BJ (cell line): ENCODE results near the gene RELL1. TPM values are rescaled to one million over a fixed set of nuclear protein-coding genes. Genes with fewer than 3 reads are reported as not detected.

Experiments used
- CTCF ChIA-PET: fragments of 350-600 bp; formaldehyde crosslinking; extraction: SDS; loops from one replicate; lab custom pipeline; 2021; ENCODE audit warnings: antibody characterized with exemption, inconsistent platforms; lab: Yijun Ruan, JAX
- POLR2A ChIA-PET: fragments of 300-600 bp; sonication (Branson Sonifier 250); formaldehyde crosslinking; extraction: SDS; loops from one replicate; lab custom pipeline; 2021; ENCODE audit warnings: antibody characterized with exemption; lab: Charles Lee
- DNase-seq: peaks from one replicate; pipeline ENCODE4 v3.0.0-alpha.2; 2011; ENCODE audit warnings: low read depth
- H3K27me3 ChIP-seq: 2 replicates; pipeline ENCODE4 v1.6.0; 2011; ENCODE audit warnings: low read length; ENCODE audit not compliant: control insufficient read depth, insufficient read depth
- H3K36me3 ChIP-seq: 2 replicates; pipeline ENCODE4 v1.5.1; 2011; ENCODE audit warnings: low read length; ENCODE audit not compliant: control insufficient read depth, insufficient read depth
- H3K4me3 ChIP-seq: 2 replicates; pipeline ENCODE4 v1.5.1; 2011; ENCODE audit warnings: low read depth, mild to moderate bottlenecking, control low read depth, low read length
- polyA plus RNA-seq: library from polyadenylated mRNA; depleted of rRNA; stranded (reverse); fragments of >200 nt; gene quantifications from 2 replicates; pipeline ENCODE4 v1.2.3, GENCODE V29; 2011
- TF ChIP-seq, protein P1 (sequence below): IDR thresholded peaks from 2 replicates; pipeline ENCODE4 v1.5.1; 2011; ENCODE audit warnings: low read depth, mild to moderate bottlenecking, control low read depth, inconsistent platforms, low read length, moderate library complexity; ENCODE audit not compliant: insufficient read depth

RELL1 gene
- polyA plus RNA-seq, 1 experiment: 6.5 TPM

DNA sequence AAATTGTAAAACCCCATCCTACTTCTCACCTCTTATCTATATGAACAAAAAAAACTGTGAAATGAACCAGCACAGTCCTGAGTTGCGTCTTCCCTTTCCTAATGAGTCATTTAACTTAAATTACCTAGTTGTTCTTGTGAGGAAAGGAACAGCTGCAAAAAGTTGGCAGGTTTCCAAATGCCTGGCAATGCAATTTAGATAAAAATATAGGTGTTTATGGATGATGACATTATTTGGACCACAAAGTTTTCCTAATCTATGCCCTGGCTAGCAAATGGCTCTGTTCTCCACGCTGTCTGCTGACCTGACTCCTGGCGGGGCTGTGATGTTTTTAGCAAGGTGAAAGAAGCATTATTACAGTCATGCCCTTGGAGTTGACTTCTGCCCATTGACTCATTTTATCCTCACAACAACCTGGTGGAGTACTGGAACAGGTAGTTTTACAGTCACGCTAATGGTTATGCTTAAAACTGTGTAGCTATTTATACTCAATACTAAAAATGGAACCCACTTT is 29.8 kb upstream of the RELL1 start:
- TF ChIP-seq, protein P1, sequence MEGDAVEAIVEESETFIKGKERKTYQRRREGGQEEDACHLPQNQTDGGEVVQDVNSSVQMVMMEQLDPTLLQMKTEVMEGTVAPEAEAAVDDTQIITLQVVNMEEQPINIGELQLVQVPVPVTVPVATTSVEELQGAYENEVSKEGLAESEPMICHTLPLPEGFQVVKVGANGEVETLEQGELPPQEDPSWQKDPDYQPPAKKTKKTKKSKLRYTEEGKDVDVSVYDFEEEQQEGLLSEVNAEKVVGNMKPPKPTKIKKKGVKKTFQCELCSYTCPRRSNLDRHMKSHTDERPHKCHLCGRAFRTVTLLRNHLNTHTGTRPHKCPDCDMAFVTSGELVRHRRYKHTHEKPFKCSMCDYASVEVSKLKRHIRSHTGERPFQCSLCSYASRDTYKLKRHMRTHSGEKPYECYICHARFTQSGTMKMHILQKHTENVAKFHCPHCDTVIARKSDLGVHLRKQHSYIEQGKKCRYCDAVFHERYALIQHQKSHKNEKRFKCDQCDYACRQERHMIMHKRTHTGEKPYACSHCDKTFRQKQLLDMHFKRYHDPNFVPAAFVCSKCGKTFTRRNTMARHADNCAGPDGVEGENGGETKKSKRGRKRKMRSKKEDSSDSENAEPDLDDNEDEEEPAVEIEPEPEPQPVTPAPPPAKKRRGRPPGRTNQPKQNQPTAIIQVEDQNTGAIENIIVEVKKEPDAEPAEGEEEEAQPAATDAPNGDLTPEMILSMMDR: no peak
- Histone ChIP-seq H3K27me3 (peaks cover 2% of the 10 kb centered on the region), H3K36me3 (no peaks in the 10 kb centered on the region), H3K4me3 (no peak overlapping the region)
- CTCF ChIA-PET: no interaction called here
- POLR2A ChIA-PET: no interaction called here
- DNase-seq: no peak

DNA sequence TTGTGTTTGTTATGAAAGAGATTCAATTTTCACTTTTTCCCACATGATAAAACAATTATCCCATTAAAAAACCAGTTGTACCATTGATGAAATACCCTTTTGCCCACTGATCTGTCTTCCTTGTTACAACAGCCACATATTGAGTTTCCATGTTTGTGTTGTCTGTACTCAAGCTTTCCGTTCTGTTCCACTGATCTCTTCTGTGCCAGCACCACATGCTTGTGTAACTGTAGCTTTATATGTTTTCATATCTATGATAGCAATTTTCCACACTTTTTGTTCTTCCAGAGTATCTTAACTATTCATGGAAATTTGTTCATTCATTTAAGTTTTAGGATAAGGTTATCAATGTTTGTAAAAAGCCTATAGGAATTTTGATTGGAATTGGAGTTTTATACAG is 24.3 kb upstream of the RELL1 start:
- no peak for DNase-seq
- TF ChIP-seq, protein P1: no peak
- H3K4me3 ChIP-seq: no peak overlapping the region
- H3K27me3 ChIP-seq: peaks cover 2% of the 10 kb centered on the region
- POLR2A ChIA-PET: no interaction called here
- CTCF ChIA-PET: no interaction called here
- H3K36me3 ChIP-seq: no peaks in the 10 kb centered on the region

DNA sequence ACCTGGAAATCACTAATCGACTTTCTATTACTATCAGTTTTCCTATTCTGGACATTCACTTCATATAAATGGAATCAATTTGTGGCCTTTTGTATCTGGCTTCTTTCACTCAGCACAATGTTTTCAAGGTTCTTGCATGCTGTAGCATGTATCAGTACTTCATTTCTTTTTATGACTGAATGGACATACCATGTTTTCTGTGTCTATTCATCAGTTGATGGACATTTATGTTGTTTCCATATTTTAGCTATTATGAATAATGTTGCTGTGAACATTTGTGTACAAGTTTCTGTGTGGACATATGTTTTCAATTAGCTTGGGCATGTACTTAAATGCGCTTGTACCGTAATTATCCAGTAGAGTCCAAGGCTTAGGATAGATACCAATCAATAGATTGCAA is 19.9 kb upstream of the RELL1 start:
- no peak overlapping the region for H3K4me3 ChIP-seq
- no peaks in the 10 kb centered on the region for H3K36me3 ChIP-seq
- no peaks in the 10 kb centered on the region for H3K27me3 ChIP-seq
- POLR2A ChIA-PET: no interaction called here
- TF ChIP-seq, protein P1: no peak
- CTCF ChIA-PET: no interaction called here
- DNase-seq: no peak

DNA sequence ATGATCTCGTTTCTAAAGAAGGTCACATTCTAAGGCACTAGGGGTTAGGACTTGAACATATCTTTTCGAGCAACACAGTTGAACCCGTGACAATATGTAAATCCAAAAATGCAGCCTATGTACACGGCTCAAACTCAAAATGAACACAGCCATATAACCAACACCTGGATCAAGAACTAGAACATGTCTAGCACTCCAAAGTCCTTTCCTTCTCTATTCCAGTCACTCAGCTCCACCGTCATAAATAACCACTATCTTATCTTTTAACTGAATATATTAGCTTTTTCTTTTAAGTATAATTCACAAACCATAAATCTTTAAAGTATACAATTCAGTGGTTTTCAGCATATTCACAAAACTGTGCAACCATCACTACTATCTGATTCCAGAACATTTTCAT is 19.4 kb upstream of the RELL1 start:
- TF ChIP-seq, protein P1: no peak
- ChIA-PET POLR2A (no interaction called here), CTCF (no interaction called here)

DNA sequence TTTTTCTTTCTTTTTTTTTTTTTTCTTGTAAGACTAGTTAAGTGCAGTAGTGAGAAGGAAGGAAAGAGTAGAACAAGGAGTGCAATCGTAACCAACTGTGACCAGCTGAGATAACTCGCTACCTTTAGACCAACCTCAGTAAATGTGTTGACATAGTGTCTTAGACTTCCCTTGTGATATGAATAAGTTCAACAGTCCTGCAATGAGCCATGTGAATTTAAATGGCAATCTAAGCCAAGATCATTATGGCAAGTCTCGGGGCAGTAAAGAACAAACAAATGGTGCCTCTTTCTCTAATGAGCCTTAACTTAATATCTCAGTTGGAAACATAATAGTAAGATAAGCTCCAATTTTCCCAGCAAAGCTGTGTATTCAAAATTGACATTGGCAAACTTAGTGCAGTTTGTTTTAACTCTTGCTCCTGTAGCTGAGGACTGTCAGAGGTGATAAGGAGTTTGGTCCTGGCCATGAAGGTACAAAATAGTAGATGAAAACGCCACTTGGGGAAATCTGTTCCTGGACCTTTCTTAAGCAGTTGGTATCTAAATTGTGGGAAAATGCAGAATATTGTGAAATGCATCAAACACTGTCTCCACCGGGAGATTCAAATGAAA is 13.8 kb upstream of the RELL1 start:
- TF ChIP-seq, protein P1: no peak
- ChIA-PET CTCF (no interaction called here), POLR2A (no interaction called here)
- no peak for DNase-seq
- Histone ChIP-seq H3K27me3 (peaks cover 2% of the 10 kb centered on the region; the same call in 1 of the 2 replicates), H3K4me3 (no peak overlapping the region), H3K36me3 (no peaks in the 10 kb centered on the region)

More for the DNA sequence above, 19.4 kb upstream of the RELL1 start:
- no peak overlapping the region for H3K4me3 ChIP-seq
- no peaks in the 10 kb centered on the region for H3K36me3 ChIP-seq
- DNase-seq: no peak
- no peaks in the 10 kb centered on the region for H3K27me3 ChIP-seq
